Smooth muscle cell of the brain vasculature (primary cell): ENCODE data around the gene IGFBP5.

Experiments
- DNase-seq: peaks from one replicate; pipeline ENCODE4 v3.0.0-alpha.2; 2012; ENCODE audit warnings: low read depth, low spot score

Gene IGFBP5

DNA sequence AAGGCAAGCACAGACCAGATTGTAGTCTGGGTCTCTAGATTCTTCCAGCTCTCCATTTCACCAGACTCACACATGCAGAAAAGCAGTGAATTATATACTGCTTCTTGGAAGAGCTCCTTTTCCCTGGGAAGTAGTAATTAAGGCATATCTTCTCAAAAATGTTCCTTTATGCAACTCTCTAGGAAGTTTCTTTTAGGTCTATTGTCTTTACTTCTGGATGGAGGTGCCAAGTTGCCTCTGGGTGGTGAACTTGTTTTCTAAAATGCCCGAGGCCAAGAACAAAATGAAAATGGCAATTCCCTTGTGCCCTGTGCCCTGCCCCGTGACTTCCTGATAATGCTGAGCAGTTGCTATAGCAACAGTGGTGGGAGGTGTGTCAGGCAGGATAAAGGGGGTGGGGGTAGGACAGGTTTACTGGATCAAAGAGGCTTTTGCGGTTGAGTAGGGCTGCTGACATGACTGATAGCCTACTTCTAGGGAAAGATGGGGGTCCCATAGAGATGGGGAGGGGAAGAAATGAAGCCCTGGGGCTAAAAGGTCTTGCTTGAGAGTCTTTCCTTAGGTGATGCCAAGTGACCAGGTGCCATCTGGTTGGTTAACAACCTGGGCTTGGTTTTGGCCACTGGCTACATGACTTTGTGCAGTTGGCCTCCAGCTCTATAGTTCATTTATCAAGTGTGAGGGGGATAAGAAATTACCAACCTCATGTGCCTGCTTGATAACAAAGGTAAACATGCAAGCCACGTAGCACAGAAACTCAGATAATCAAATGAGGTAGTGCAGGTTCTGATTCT lies 50.3 kb downstream of the IGFBP5 start:
- no peak for DNase-seq

DNA sequence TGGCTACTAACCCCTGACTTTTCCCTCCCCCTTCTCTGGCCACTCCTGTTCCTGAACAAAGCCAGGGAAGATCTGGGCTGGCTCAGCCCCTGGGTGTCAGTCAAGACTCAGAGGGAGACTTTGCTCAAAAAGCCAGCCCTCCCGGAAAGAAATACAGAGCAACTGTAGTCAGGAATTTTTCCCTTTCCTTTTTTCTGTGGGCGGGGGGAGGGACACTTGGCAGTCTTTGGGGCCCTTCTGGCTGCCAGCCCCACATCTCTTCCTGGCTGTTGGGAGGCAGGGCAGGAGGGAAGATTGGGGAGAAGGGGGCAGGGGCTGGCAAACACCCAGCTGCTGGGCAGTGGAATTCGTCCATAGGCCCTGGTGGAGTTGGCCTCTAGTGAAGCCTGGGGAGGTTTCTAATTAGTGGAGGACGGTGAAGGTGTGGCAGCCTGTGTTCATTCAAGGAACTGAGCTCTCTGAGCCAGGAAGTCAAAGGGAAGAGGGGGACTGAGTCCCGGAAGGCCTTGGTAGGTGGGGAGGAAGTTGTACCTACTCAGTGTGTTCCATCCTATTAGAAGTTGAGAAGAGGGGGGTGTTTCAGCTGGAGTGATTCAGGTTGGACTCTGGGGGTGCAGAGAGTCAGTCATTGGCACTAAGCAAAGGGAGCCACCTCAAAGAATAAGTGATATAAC lies 51.2 kb downstream of the IGFBP5 start:
- DNase-seq = no peak

DNA sequence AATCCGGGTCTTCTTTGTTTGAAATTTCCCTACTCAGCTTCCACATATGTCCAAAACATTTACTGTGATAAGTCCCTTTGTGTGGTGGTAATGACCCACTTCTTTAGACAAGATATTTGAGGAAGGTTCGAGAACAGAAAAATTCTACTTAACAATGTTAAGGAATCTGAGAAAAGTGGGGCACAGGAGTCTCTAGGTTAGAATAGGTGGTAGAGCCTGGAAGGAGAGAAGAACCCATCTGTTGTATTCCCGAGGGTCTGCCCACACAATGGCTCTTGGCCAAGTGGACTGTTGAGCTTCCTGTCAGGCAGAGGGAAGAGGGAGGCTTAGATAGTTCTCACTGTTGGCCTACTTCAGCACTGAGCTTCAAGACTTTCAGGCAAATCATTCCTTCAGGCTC lies 57.9 kb downstream of the IGFBP5 start:
- no peak for DNase-seq

DNA sequence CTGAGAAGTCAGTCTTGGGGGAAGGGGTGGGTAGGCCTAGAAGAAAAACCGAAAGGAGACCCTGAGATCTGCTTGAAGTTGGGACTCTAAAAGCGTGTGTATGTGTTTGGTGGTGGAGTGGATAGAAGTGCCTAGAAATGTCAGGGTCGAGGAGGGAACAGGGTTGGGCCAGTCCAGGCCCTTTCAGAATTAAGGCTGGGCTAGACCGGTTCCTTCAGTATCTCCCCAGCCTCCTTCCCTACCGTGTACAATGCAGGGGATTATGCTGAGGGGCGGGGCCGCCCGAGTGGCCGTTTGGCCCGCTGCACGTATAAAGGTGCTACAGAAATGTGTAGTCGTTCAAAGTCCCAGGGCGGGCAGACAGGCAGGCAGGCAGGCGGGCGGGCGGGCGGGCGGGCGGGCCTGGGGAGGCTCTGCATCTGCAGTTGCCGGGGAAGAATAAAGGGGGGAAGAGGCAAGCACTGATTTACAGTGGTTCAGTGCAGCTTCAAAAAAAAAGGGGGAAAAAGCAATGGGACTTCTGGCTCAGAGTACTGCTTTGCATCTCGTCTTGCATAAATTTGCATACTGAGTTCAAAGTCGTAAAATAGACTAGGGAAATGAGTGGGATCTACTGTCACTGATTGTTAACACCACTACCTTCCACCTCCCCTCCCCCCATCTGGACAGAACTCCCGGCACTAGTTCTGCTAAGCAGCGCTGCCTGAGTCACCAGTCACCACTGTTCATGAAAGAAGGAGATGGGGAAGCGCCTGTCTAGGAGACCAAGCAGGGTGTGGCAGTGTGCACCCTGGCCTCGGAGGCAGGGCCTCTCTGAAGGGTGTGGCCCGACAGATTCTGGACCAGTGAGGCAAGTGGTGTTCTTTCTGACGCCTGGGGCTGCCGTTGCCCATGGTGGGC lies 58.5 kb downstream of the IGFBP5 start:
- DNase-seq = no peak

DNA sequence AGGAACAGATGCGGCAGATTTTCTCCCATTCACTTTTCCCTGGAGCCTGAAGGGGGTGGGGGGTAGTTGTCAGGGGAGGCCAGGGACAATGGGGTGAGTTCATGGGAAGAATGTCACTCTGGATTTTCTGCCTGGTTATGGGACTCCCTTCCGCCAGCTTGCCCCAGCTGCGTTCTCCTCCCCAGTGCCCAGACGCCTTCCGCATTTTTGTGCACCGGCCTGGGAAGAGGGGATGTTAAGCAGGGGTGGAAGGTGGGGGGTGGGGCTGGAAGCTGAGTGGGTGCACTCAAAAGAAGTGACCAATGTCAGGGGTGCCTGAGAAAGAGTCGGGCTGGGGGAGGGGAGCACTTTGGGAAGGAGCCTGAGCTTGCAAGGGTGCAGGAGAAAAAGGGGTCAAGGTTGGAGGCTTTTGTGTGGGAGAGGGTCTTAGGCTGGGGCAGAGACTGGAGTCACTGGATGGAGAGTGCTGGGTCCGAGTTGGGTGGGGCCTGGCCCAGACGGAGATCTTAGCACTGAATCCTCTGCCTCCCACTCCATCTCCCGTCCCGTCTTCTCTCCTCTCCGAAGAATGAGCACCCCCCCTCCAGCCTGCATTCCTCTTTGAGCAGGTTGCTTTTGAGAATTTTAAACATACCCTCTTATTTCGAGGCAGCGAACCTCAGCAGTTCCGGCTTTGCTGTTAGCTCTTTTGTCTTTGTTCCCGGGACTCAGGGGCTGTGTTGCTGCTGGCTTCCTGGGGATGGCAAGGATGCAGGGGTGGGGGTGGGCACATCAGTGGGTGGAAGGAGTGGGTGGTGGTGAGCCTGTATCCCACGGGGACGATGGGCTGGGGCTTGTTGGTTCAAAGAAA lies 59.4 kb downstream of the IGFBP5 start:
- no peak for DNase-seq

DNA sequence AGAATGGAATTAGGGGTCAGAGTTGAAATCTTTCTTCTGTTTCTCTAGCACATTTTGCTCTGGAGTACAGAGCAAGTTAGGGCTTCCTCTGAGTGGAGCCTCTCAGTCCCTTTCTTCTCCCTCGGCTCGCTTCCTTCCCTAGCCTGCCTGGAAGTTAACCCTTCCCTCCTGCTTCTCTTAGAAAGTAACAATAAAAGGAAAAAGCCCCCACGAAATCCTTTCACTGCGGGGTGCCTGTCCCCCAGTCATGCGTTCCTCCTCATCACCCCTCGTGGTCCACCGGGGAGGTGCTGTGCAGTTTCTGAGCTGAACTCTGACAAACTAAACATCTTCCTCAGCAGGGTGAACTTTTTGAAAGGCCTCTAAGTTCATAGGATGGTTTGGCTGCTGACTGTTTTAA lies 60.2 kb downstream of the IGFBP5 start:
- no peak for DNase-seq

DNA sequence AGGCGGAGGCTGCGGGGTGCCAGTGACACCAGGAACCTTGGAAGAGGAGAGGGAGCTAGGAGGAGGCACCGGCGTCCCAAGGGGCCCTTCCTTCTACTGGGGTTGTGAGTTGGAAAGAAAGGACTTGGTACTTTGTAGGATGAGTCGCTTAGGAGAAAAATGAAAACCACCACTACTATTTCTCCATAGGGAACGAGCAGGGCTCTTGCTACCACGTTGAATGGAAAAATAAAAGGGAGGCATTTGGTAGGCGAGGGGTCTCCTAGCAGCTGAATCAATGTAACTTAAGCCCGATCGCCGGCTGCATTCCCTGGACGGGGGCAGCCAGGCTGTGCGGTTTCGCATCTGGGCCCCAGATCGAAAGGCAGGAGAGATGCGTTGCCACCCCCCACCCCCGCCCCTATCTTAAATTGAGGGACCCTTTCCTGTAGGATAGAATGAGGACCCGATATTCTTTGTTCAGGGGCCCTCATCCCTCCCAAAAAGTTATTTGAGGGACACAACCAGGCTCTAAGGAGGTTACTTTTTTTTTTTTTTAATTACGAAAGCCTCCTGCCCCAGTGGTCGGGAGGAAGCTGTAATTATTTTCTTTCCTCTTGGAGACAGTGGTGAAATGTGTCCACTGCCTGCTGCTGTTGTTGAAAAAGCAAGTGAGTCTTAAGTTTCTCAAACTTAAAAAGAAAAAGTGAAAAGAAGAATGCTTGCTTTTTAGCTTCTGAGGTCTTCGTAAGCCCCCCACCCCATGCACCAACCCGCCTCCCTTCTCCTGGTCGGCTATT lies 60.8 kb downstream of the IGFBP5 start:
- no peak for DNase-seq

DNA sequence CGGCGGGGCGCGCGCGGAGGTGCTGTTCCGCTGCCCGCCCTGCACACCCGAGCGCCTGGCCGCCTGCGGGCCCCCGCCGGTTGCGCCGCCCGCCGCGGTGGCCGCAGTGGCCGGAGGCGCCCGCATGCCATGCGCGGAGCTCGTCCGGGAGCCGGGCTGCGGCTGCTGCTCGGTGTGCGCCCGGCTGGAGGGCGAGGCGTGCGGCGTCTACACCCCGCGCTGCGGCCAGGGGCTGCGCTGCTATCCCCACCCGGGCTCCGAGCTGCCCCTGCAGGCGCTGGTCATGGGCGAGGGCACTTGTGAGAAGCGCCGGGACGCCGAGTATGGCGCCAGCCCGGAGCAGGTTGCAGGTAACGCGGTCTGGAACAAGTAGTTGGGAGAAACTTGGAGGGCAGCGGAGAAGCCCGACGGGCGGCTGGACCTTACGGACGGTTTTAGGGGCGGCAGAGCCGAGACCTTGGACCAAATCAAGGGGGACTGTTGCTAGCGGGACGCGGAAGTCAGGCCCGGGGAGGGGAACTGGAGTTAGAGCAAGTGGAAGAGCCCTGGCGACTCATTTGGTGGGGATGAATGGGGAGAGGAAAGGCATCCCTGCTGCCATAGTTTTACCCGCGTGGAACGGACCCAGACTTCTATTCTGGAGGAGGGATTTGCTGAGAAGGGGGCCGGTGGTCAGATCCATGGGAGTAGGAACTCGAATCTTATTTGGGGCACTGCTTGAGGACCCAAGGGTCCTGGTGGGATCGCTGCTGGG lies 61.6 kb downstream of the IGFBP5 start:
- DNase-seq = no peak

DNA sequence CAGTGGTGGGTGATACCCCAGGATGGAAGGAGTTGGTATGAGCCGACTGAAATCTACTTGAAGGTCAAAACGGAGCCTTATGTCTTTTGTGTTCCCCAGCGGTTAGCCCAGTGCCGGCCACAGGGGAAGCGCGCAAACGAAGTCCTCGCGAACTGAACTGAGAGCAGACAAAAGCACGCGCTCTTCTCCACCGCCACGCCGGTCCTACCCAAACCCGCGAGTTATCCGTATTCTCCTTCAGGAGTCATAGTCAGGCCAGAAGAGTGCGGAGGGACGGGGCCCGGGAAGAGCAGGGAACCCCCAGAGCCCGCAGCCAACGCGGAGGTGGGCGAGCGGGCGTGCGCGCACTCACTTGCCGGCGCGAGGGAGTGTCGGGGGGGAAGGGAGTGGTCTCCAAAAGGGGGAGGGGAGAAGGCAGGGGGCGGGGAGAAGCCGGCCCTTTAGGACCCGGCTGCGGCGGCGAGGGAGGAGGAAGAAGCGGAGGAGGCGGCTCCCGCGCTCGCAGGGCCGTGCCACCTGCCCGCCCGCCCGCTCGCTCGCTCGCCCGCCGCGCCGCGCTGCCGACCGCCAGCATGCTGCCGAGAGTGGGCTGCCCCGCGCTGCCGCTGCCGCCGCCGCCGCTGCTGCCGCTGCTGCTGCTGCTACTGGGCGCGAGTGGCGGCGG lies 62.3 kb downstream of the IGFBP5 start, which contains the start of gene IGFBP2:
TSS of gene IGFBP2 (plus strand) at position 469 of the 664 bp plus-strand sequence. CDS start at position 573, 104 bp downstream.
- DNase-seq = no peak

DNA sequence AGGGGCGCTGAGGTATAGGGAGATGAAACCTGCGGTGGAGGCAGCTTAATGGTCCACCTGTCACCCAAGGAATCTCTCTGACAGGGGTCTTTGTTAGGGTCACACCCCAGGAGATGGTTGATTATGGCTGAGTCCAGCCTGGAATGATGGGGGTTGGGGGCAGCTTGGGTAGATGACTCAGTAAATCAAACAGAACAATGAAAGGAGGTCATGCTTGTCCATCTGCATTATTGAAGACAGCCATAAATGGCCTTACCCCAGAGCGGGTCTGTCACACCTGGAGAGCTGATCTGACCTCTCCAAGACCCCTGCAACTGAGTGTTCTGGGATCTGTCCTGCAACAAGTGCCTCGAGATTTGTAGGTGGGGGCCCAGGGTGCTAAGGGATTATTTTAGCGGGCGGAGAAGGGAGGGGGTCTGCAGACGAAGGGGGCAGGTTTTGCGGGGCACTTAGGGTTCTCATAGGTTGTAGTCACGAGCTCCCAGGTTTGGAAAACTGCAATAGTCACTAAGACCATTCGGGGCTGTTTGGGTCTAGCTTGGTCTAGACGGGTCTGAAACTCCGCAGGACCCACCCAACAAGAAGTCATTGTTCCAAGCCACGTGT lies 62.9 kb downstream of the IGFBP5 start:
- DNase-seq = no peak

DNA sequence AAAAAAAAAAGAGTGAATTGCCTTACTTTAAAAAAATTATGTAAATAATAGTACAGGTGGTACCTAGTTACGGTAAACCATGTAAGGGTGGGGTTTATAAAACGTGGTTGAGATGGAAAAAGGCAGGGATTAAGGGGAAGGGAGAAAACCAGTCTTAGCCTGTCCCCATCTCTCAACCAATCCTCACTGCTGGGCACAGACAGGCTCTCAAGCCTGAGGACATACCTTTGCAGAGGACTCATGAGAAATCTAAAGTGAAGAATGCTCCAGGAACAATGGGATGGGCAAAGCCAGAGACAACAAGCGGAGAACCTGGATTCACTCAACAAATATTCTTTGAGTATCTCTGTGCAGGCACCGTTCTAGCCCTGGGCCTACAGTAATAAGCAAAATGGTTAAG lies 65.6 kb downstream of the IGFBP5 start:
- no peak for DNase-seq

DNA sequence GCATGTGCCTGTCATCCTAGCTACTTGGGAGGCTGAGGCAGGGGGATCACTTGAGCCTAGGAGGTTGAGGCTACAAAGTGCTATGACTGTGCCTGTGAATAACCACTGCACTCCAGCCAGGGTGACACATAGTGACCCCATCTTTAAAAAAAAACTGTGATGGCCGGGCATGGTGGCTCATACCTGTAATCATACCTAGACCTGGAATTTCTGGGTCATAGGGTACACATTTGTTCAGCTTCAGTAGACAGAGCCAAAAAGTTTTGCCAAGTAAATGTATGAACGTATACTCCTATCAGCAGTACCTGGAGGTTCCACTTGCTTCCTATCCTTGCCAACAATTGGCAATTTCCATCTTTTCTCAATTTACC lies 68.5 kb downstream of the IGFBP5 start:
- DNase-seq = no peak

DNA sequence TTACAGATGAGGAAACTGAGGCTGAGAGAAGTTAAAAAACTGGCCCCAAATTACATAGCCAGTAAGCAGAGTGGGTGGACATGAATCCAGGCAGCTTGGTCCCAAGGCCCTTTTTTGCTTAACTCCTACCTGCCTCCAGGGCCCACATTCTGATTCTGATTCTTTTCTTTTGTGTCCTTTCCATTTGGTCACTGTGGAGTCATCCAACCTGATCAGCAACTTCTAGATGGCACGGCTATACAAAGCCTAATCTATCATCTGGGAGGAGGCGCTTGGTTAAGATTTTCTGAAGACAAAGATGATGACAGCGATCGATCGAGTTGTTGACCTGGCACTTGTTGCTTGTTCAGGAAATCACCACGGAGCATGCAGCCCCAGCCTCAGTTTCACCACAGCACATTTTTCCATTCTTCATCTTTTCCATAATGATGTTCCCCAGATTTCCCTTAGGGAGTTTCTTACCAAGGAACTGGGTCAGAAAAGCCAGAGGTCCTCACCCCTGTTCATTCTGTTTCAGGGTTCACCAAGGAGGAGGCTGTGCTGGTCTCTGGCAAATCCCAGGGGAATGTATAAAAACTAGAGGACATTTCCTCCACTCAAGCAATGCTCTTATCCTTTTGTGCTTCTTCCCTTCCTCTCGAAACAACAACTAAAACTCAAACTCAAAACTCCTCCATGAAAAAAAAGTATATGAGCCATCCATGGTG lies 69.0 kb downstream of the IGFBP5 start:
- DNase-seq = no peak

DNA sequence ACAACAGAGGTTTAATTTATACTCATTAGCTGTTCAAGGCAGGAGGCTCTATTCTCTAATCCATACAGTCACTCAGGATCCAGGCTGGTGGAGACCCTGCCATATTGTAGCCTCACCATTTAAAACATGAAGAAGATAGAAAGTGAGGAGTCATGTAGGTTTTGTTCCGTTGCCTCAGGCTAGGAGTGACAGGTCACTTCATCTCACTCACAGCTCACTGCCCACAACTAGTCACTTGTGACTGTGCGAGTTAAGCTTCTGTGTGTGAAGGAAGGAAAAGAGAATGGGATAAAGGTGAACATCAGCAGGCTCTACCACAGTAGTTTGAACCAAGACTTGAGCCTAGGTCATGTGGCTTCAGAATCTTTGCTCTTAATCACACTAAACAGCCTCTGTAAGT lies 71.1 kb downstream of the IGFBP5 start:
- DNase-seq = no peak

DNA sequence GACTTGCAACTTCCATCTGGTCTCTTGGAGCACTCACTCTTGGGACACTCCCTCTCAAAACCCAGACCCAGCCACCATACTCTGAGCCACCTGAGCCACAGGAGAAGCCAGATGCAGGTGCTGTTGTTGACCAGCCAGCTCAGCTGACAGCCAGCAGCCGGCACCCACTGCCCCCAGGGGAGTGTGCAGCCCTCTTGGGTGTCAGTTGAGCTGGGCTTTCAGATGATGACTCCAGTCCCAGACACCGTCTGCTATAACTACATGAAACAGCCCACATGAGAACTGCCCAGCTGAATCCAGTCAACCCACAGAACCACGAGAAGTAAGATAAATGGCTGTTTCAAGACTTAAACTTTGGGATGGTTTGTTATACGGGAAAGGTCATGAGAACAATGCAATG lies 72.8 kb downstream of the IGFBP5 start:
- no peak for DNase-seq
